RWPE2 (cell line): ENCODE data around the gene KCNJ12.

Source experiments
- ATAC-seq: fragments of 200-7000 bp; cut with Tn5 transposase; 3 replicates; pipeline ENCODE4 v1.9.1; 2021; ENCODE audit warnings: low read depth
- DNase-seq: peaks from one replicate; pipeline ENCODE4 v3.0.0-alpha.2; 2020; ENCODE audit warnings: low spot score
- H3K27ac ChIP-seq: fragments of 450-650 bp; 2 replicates; pipeline ENCODE4 v1.5.1; 2017; ENCODE audit warnings: mild to moderate bottlenecking; ENCODE audit not compliant: poor library complexity, severe bottlenecking
- H3K27me3 ChIP-seq: fragments of 250-450 bp; sonication (Bioruptor Pico); 2 replicates; pipeline ENCODE4 v1.5.1; 2021; ENCODE audit warnings: mild to moderate bottlenecking, moderate library complexity; ENCODE audit not compliant: insufficient read depth, poor library complexity, severe bottlenecking
- H3K36me3 ChIP-seq: fragments of 250-450 bp; sonication (Bioruptor Pico); 2 replicates; pipeline ENCODE4 v1.5.1; 2020; ENCODE audit warnings: low read depth, mild to moderate bottlenecking, moderate library complexity
- H3K4me1 ChIP-seq: fragments of 250-450 bp; sonication (Bioruptor Pico); 2 replicates; pipeline ENCODE4 v1.5.1; 2021; ENCODE audit warnings: mild to moderate bottlenecking, moderate library complexity; ENCODE audit not compliant: insufficient read depth, poor library complexity, severe bottlenecking
- H3K4me3 ChIP-seq: fragments of 250-450 bp; sonication (Bioruptor Pico); 2 replicates; pipeline ENCODE4 v1.5.1; 2021; ENCODE audit warnings: mild to moderate bottlenecking, moderate library complexity; ENCODE audit not compliant: severe bottlenecking
- H3K9me3 ChIP-seq: fragments of 250-450 bp; sonication (Bioruptor Pico); 2 replicates; pipeline ENCODE4 v1.5.1; 2021; ENCODE audit warnings: mild to moderate bottlenecking, moderate library complexity; ENCODE audit not compliant: severe bottlenecking
- CTCF ChIP-seq: fragments of 450-650 bp; IDR thresholded peaks from one replicate; pipeline ENCODE4 v1.5.1; 2017; ENCODE audit warnings: mild to moderate bottlenecking, moderate library complexity; ENCODE audit not compliant: poor library complexity, severe bottlenecking

Gene KCNJ12

DNA sequence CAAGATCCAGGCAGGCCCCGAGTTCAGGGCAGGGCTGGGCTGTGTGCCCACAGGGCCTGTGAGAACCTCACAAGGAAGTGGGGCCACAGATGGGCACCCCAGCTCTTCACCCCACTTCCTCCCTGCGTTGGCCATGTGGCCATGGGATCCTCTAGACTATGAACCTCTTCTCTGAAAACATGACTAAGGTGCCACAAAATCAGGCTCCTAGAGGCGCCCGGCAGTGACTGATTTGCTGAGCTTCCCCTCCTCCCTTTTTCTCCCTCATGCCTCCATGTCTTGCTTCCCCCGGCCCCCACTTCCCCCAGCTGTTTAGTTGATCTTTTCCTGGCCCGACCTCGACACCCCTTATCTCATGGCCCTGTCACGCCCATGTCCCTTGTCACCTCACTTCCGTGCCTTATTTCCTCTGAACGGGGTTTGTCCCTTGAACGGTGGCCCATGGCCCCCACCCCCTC is 87.1 kb downstream of the KCNJ12 start:
- Histone ChIP-seq H3K4me3 (no peak overlapping the region), H3K27me3 (no peaks in the 10 kb centered on the region), H3K36me3 (no peaks in the 10 kb centered on the region), H3K4me1 (no peaks in the 10 kb centered on the region), H3K9me3 (no peaks in the 10 kb centered on the region), H3K27ac (no peak overlapping the region)
- DNase-seq (no peak), ATAC-seq (no peak)
- TF ChIP-seq CTCF = no peak

DNA sequence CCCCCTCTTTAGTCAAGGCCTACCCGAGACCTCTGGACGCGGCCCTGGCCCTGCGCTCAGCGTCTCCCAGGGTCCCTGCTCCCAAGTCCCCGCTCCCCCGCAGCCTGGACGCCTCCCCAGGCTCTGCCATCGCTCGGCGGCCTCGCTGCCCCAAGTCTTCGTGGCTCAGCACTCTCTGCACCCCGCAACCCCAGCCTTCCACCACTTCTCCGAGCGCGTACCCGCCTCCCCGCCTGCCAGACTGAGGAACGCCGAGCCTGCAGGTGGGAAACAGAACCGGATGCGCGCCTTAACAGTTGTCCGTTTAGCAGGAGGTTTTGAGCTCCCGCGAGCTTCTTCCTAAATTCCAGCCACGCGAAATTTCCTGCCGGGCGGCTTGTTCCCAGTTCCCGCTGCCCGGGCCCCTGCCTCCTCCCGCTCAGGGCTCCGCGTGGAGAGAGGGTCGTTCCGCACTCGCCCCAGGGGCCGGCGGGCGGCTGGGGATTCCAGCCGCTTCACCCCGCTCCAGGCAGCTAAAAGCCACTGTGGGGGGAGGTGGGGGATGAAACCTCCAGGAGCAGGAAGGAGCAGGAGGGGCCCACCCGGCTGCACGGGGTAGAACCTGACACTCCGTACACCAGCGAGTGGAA is 87.7 kb downstream of the KCNJ12 start:
- H3K27ac ChIP-seq = no peak overlapping the region
- TF ChIP-seq CTCF = no peak
- peaks cover 3% of the 10 kb centered on the region for H3K27me3 ChIP-seq
- H3K36me3 ChIP-seq = no peaks in the 10 kb centered on the region
- ATAC-seq (no peak), DNase-seq (no peak)
- H3K9me3 ChIP-seq = no peaks in the 10 kb centered on the region
- no peaks in the 10 kb centered on the region for H3K4me1 ChIP-seq
- H3K4me3 ChIP-seq = no peak overlapping the region

DNA sequence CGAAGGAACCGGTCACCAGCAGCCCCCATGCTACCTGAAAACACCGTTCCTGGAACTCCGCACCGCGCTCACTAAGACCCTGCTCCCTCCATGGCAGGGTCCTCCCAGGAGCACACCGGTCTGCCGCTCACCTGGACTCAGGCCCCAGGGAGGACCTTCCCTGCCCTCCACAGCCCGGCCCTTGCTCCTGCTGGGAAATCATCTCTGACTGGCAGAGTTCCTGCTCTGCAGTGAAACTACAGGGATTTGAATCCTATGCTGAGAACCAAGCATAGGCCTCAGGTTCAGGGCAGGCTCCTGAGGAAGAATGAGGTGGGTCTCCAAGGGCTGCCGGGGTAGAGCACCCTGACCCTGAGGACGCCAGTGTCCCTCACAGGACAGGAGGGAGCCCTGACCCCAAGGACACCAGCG is 88.5 kb downstream of the KCNJ12 start:
- no peak for TF ChIP-seq CTCF
- peaks cover 4% of the 10 kb centered on the region for H3K27me3 ChIP-seq
- no peak for ATAC-seq
- H3K4me3 ChIP-seq = no peak overlapping the region
- H3K27ac ChIP-seq = no peak overlapping the region
- no peaks in the 10 kb centered on the region for H3K36me3 ChIP-seq
- no peaks in the 10 kb centered on the region for H3K4me1 ChIP-seq
- no peaks in the 10 kb centered on the region for H3K9me3 ChIP-seq
- DNase-seq = no peak

- Histone ChIP-seq H3K27ac (no peak overlapping the region), H3K36me3 (no peaks in the 10 kb centered on the region), H3K27me3 (peaks cover 4% of the 10 kb centered on the region), H3K9me3 (no peaks in the 10 kb centered on the region), H3K4me1 (no peaks in the 10 kb centered on the region), H3K4me3 (no peak overlapping the region)
- ATAC-seq = no peak
- no peak for TF ChIP-seq CTCF
- DNase-seq = no peak
These were observed 90.4 kb downstream of the KCNJ12 start for GRCh38 chr17:21466550-21466949.

GRCh38 chr17:21467196-21467595 is 91.0 kb downstream of the KCNJ12 start:
- DNase-seq (no peak), ATAC-seq (no peak)

More at GRCh38 chr17:21467196-21467595, 91.0 kb downstream of the KCNJ12 start:
- H3K27me3 ChIP-seq = peaks cover 4% of the 10 kb centered on the region
- no peak overlapping the region for H3K4me3 ChIP-seq
- no peaks in the 10 kb centered on the region for H3K36me3 ChIP-seq
- no peak for TF ChIP-seq CTCF
- no peaks in the 10 kb centered on the region for H3K4me1 ChIP-seq
- H3K27ac ChIP-seq = no peak overlapping the region
- H3K9me3 ChIP-seq = no peaks in the 10 kb centered on the region
